OCI-LY7 (cell line): ENCODE measurements around the gene PPFIA2. TPM values are rescaled to one million over a fixed set of nuclear protein-coding genes. Genes with fewer than 3 reads are reported as not detected.

Source experiments
- BruUV-seq: library from RNA; stranded (reverse); fragments of 400-500 nt; replicated peaks from 2 replicates; lab custom pipeline; 2021; lab: Mats Ljungman, UMichigan
- CTCF ChIA-PET: fragments of 300-600 bp; sonication (Branson Sonifier 250); formaldehyde crosslinking; loops from one replicate; lab custom pipeline; 2022; ENCODE audit warnings: antibody characterized with exemption; ENCODE audit not compliant: unreplicated experiment; lab: Charles Lee
- POLR2A ChIA-PET: fragments of 300-600 bp; sonication (Branson Sonifier 250); formaldehyde crosslinking; loops from one replicate; lab custom pipeline; 2022; ENCODE audit warnings: antibody characterized with exemption; lab: Charles Lee
- DNase-seq: peaks from one replicate; pipeline ENCODE4 v3.0.0-alpha.2; 2015; ENCODE audit warnings: low spot score
- H2AFZ ChIP-seq: fragments of 200-600 bp; sonication (generic), shearing (Covaris generic); 2 replicates; pipeline ENCODE4 v1.6.1; 2014; ENCODE audit warnings: mild to moderate bottlenecking, antibody characterized with exemption, low read length, moderate library complexity
- H3K27ac ChIP-seq: fragments of 200-600 bp; sonication (generic); 2 replicates; pipeline ENCODE4 v1.5.1; 2014; ENCODE audit warnings: mixed run types, low read depth, mild to moderate bottlenecking, moderate library complexity, low read length, inconsistent platforms; ENCODE audit not compliant: poor library complexity, severe bottlenecking
- H3K36me3 ChIP-seq: fragments of 200-600 bp; sonication (generic); 2 replicates; pipeline ENCODE4 v1.6.1; 2014; ENCODE audit warnings: mild to moderate bottlenecking, antibody characterized with exemption, low read length, moderate library complexity, mixed read lengths; ENCODE audit not compliant: insufficient read depth
- H3K4me1 ChIP-seq: fragments of 200-600 bp; sonication (generic); 2 replicates; pipeline ENCODE4 v1.5.1; 2014; ENCODE audit warnings: mild to moderate bottlenecking, low read length; ENCODE audit not compliant: insufficient read depth, poor library complexity, severe bottlenecking
- H3K4me2 ChIP-seq: fragments of 200-600 bp; sonication (generic); 2 replicates; pipeline ENCODE4 v1.6.1; 2014; ENCODE audit warnings: mild to moderate bottlenecking, low read length
- H3K4me3 ChIP-seq: fragments of 200-600 bp; sonication (generic); 2 replicates; pipeline ENCODE4 v1.5.1; 2014; ENCODE audit warnings: mild to moderate bottlenecking, low read depth, low read length; ENCODE audit not compliant: poor library complexity, severe bottlenecking
- H3K79me2 ChIP-seq: fragments of 200-600 bp; sonication (generic); 2 replicates; pipeline ENCODE4 v1.6.1; 2016; ENCODE audit warnings: low read depth, mild to moderate bottlenecking, low read length, moderate library complexity, mixed read lengths; ENCODE audit not compliant: insufficient read depth
- H3K9me2 ChIP-seq: fragments of 200-600 bp; sonication (generic); 2 replicates; pipeline ENCODE4 v1.6.1; 2016; ENCODE audit warnings: mild to moderate bottlenecking, low read length, mixed read lengths; ENCODE audit not compliant: insufficient read depth
- H3K9me3 ChIP-seq: fragments of 200-600 bp; sonication (generic); 2 replicates; pipeline ENCODE4 v1.6.1; 2014; ENCODE audit warnings: mild to moderate bottlenecking, mixed run types, low read length, mixed read lengths
- H4K20me1 ChIP-seq: fragments of 200-600 bp; sonication (generic); 2 replicates; pipeline ENCODE4 v1.6.1; 2014; ENCODE audit warnings: mild to moderate bottlenecking, antibody characterized with exemption, low read length, moderate library complexity, mixed read lengths; ENCODE audit not compliant: insufficient read depth
- EZH2phosphoT487 ChIP-seq: fragments of 200-600 bp; sonication (generic); IDR thresholded peaks from 2 replicates; pipeline ENCODE4 v1.6.1; 2018; ENCODE audit warnings: low read depth, borderline replicate concordance, mild to moderate bottlenecking, mixed run types, antibody characterized with exemption, low read length, moderate library complexity, mixed read lengths
- intact Hi-C: fragments of 100-400 bp; cut with micrococcal nuclease; formaldehyde crosslinking; loops from one replicate; pipeline ENCODE4 v1.10.0; 2022; ENCODE audit not compliant: unreplicated experiment
- total RNA-seq, 2 experiments: library from RNA; depleted of rRNA in 1 of 2; stranded (reverse); fragments of >200 nt in 1 of 2; shearing (Covaris generic) in 1 of 2; gene quantifications; 2 replicates each; pipeline ENCODE4 v1.2.3, GENCODE V29; 2014 to 2022
- TF ChIP-seq, protein P1 (sequence below): fragments of 200-600 bp; sonication (generic); conservative IDR thresholded peaks from 2 replicates; pipeline ENCODE4 v1.5.1; 2014; ENCODE audit warnings: mild to moderate bottlenecking, antibody characterized with exemption, low read length, moderate library complexity, mixed read lengths

The PPFIA2 gene
- total RNA-seq, 2 experiments from 2014 or later = not detected

DNA sequence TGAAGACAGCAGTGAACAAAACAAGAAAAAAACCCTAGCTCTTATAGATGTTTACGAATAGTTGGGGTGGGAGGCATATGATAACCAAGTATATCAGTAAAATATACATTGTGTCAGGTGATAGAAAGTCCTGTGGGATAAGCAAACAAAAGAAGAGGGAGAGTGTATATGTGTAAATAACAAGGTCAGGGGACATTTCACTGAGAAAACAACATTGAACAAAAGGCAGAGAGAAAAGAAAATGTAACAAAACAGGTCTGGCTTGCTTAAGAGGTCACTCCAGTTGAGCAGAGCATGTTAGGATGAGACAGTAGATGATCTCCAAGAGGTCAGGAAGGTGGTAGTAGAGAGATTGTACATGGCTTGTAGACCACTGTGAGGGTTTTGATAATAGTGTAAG, 377.2 kb downstream of the PPFIA2 start:
- CTCF ChIA-PET = no interaction called here
- Histone ChIP-seq H4K20me1 (no peaks in the 10 kb centered on the region), H3K36me3 (no peaks in the 10 kb centered on the region), H3K4me1 (no peaks in the 10 kb centered on the region), H3K27ac (no peak overlapping the region), H3K4me2 (no peak overlapping the region), H2AFZ (no peak overlapping the region), H3K9me2 (no peaks in the 10 kb centered on the region), H3K79me2 (no peaks in the 10 kb centered on the region), H3K4me3 (no peak overlapping the region), H3K9me3 (no peaks in the 10 kb centered on the region)
- POLR2A ChIA-PET = no interaction called here
- no peak for TF ChIP-seq EZH2phosphoT487
- TF ChIP-seq, protein P1, sequence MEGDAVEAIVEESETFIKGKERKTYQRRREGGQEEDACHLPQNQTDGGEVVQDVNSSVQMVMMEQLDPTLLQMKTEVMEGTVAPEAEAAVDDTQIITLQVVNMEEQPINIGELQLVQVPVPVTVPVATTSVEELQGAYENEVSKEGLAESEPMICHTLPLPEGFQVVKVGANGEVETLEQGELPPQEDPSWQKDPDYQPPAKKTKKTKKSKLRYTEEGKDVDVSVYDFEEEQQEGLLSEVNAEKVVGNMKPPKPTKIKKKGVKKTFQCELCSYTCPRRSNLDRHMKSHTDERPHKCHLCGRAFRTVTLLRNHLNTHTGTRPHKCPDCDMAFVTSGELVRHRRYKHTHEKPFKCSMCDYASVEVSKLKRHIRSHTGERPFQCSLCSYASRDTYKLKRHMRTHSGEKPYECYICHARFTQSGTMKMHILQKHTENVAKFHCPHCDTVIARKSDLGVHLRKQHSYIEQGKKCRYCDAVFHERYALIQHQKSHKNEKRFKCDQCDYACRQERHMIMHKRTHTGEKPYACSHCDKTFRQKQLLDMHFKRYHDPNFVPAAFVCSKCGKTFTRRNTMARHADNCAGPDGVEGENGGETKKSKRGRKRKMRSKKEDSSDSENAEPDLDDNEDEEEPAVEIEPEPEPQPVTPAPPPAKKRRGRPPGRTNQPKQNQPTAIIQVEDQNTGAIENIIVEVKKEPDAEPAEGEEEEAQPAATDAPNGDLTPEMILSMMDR = no peak
- no TSS peak for BruUV-seq
- intact Hi-C loops = no loop called here
- no peak for DNase-seq

DNA sequence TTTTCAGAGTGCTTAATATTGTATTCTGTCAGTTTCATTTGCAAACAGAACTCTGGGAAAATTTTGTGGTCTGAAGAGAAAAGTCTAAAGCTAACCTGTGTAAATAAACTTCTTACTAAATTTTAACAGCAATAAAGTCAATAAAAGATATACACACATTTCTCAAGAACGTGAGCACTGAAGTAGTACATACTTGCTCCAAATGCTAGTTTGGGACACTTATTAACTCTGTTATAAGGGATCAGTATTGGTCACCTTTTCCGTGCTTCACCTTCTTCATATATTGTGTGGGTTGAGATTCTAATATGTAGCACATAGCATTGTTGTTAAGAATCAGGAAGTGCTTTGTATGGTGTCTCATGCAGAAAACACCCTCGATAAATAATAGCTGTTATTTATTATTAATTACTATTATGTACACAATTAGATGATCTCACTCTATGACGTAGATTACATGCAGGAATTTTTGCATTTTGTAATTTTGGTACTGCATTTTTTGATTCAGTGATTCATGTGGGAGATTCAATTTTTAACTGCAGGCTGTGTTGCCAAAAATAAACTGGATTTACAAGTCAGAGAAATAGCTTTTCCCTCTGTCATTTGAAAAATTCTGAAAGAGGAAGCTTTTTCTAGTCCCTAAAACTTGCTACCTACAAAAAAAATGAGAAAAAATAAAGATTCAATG, 380.4 kb downstream of the PPFIA2 start:
- no peak for DNase-seq
- TF ChIP-seq, protein P1 = no peak
- TF ChIP-seq EZH2phosphoT487 = no peak
- Histone ChIP-seq H3K4me3 (no peak overlapping the region), H3K4me1 (no peaks in the 10 kb centered on the region), H2AFZ (no peak overlapping the region), H4K20me1 (no peaks in the 10 kb centered on the region), H3K79me2 (no peaks in the 10 kb centered on the region), H3K27ac (no peak overlapping the region), H3K9me3 (no peaks in the 10 kb centered on the region), H3K9me2 (no peaks in the 10 kb centered on the region), H3K36me3 (no peaks in the 10 kb centered on the region), H3K4me2 (no peak overlapping the region)
- no TSS peak for BruUV-seq
- intact Hi-C loops = no loop called here
- ChIA-PET CTCF (no interaction called here), POLR2A (interaction anchor here (0.6 kb wide), 1 partner anchor 53 kb away, joined by 4 read pairs; no protein-coding TSS in a partner anchor)

DNA sequence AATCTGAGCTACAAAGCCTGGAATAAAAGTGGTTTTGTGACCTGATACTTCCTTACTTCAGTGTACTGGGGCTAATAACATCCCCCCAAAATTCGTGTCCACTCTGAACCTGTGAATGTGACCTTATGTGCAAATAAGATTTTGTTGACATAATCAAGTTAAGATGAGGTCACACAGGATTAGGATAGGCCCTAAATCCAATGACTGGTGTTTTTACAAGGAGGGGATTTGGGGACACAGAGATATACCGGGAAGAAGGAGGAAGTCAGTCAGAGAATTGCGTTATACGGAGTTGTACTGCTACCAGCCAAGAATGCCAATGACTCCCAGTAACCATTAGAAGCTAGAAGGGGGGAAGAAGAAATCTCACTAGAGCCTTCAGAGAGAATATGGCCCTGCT, 381.4 kb downstream of the PPFIA2 start:
- Histone ChIP-seq H3K27ac (no peak overlapping the region), H2AFZ (no peak overlapping the region), H3K4me1 (no peaks in the 10 kb centered on the region), H3K36me3 (no peaks in the 10 kb centered on the region), H4K20me1 (no peaks in the 10 kb centered on the region), H3K9me2 (no peaks in the 10 kb centered on the region), H3K79me2 (no peaks in the 10 kb centered on the region), H3K9me3 (no peaks in the 10 kb centered on the region), H3K4me3 (no peak overlapping the region), H3K4me2 (no peak overlapping the region)
- CTCF ChIA-PET = no interaction called here
- DNase-seq = no peak
- intact Hi-C loops = no loop called here
- BruUV-seq = no TSS peak
- no peak for TF ChIP-seq EZH2phosphoT487
- TF ChIP-seq, protein P1 = no peak
- POLR2A ChIA-PET = no interaction called here
